Transverse colon (tissue), 4 donors: Measurements from ENCODE around the gene GALNT6. TPM values are rescaled to one million over a fixed set of nuclear protein-coding genes. Genes with fewer than 3 reads are reported as not detected.

Experiments used
- DNase-seq: peaks from one replicate; pipeline ENCODE4 v3.0.0-alpha.2; 2019
- H3K27ac ChIP-seq, 4 donors: fragments of 200-600 bp; sonication (generic); 2 replicates each; pipeline ENCODE4 v1.5.1; 2016 to 2018; ENCODE audit warnings: inconsistent platforms in 4 of 4
- H3K27me3 ChIP-seq: fragments of 200-600 bp; sonication (generic); 2 replicates; pipeline ENCODE4 v1.5.1; 2017; ENCODE audit warnings: inconsistent platforms
- H3K36me3 ChIP-seq, 4 donors: fragments of 200-600 bp; sonication (generic); 2 replicates each; pipeline ENCODE4 v1.5.1; 2017 to 2019; ENCODE audit warnings: inconsistent platforms in 4 of 4
- H3K4me1 ChIP-seq, 4 donors: fragments of 200-600 bp; sonication (generic); 2 replicates each; pipeline ENCODE4 v1.5.1; 2017 to 2020; ENCODE audit warnings: inconsistent platforms in 4 of 4
- H3K4me3 ChIP-seq, 4 donors: fragments of 200-600 bp; sonication (generic); 1 replicate in 1 of 4; 2 replicates in 3 of 4; pipeline versions ENCODE4 v1.5.1 to v1.6.1; 2017 to 2019; ENCODE audit warnings: inconsistent platforms in 4 of 4
- H3K9me3 ChIP-seq, 2 donors: fragments of 200-600 bp; sonication (generic); 2 replicates each; pipeline ENCODE4 v1.5.1; 2017 to 2019; ENCODE audit warnings: inconsistent platforms in 2 of 2
- EP300 ChIP-seq: sonication (generic); formaldehyde crosslinking; IDR thresholded peaks from one replicate; pipeline ENCODE4 v1.6.1; 2017; ENCODE audit warnings: antibody characterized with exemption, low read depth
- POLR2A ChIP-seq: fragments of 450-650 bp; IDR thresholded peaks from one replicate; pipeline ENCODE4 v1.6.1; 2016; ENCODE audit warnings: antibody characterized with exemption, mild to moderate bottlenecking, moderate library complexity
- POLR2AphosphoS5 ChIP-seq, 3 donors: sonication (generic); formaldehyde crosslinking; IDR thresholded peaks; one replicate each; pipeline ENCODE4 v1.6.1; 2016; ENCODE audit warnings: antibody characterized with exemption in 3 of 3
- WGBS, 2 donors: methylation state at CpG; one replicate each; pipeline ENCODE4 v1.1.5; 2018; ENCODE audit warnings: low coverage in 1 of 2; 5-methylcytosine and 5-hydroxymethylcytosine counted together
- in situ Hi-C, 4 donors: fragments of 200-750 bp; cut with MboI; loops; one replicate each; pipeline versions ENCODE4 v1.15.0 to v1.15.1; 2017; ENCODE audit warnings: low sequenced_read_pairs in 3 of 4, low pct_ligation_motif_present in 1 of 4, low pct_unique_long_range_greater_than_20kb in 1 of 4
- intact Hi-C: fragments of 100-400 bp; cut with DNase I; formaldehyde crosslinking; loops from one replicate; pipeline ENCODE4 v1.15.1; 2023; ENCODE audit warnings: low total_unique reads
- total RNA-seq, 4 donors: library from RNA; depleted of rRNA; stranded (reverse); fragments of >200 nt; gene quantifications; one replicate each; pipeline ENCODE4 v1.1.0, GENCODE V29; 2016
- TF ChIP-seq, protein P1 (sequence below), 5 experiments: fragments of 200-600 bp in 3 of 5; fragments of 450-650 bp in 2 of 5; sonication (generic) in 3 of 5; IDR thresholded peaks; 1 replicate in 2 of 5; 2 replicates in 3 of 5; pipeline ENCODE4 v1.5.1; 2016 to 2017; ENCODE audit warnings: antibody characterized with exemption in 5 of 5, inconsistent platforms in 3 of 5, mild to moderate bottlenecking in 2 of 5, moderate library complexity in 1 of 5

Gene GALNT6
- total RNA-seq, 4 donors from 2014 or later = 17.5 to 52.7 (median 26.8) TPM

DNA sequence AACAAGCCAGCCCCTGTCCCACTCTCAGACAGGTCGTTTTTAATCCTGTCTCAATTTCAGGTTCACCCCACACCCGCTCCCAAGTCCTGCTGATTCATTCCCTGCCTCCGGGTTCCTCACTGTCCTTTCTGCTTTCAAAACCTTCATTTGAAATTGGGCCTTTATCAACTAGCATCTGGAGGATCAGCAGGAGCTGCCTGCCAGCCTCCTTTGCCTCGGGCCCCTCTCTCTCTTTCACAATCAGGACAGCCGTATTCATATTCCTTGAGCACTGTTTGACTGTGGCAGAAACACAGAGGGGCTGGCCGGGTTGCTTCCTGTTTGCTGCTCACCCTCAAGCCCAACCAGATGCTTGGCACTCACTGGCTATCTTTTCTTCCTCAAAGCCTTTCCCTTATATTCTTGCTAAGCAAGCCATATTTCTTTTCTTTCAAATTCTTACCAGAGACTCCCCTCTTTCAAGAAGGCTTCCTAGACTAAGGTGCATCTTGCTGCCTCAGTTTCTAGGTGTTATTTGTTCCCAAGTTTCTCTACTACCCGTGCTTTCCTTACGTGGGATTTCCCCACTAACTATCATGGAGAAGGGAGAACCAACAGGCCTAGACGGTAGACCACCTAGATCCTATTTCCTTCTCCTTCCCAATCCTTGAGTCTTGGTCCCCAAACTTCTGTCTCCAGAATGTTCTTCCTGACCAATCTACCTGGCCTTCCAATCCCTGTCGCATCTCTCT is 3.0 kb downstream of the GALNT6 start:
- H3K27ac ChIP-seq = peak overlapping the region in 1 of 4 donors; percentile 1
- 68 to 76% methylated on average over 5 to 10 of the region's 10 CpGs for WGBS, 2 donors
- H3K9me3 ChIP-seq = no peaks in the 10 kb centered on the region
- peaks cover 0 to 36% (median 24%) of the 10 kb centered on the region in 4 donors for H3K4me1 ChIP-seq
- no peaks in the 10 kb centered on the region for H3K36me3 ChIP-seq
- in situ Hi-C loops (no loop called here), intact Hi-C loops (no loop called here)
- H3K4me3 ChIP-seq = no peak overlapping the region
- TF ChIP-seq EP300 (no peak), POLR2A (no peak), POLR2AphosphoS5 (IDR thresholded peaks at IDR 0.05) (no peak)
- TF ChIP-seq, protein P1, sequence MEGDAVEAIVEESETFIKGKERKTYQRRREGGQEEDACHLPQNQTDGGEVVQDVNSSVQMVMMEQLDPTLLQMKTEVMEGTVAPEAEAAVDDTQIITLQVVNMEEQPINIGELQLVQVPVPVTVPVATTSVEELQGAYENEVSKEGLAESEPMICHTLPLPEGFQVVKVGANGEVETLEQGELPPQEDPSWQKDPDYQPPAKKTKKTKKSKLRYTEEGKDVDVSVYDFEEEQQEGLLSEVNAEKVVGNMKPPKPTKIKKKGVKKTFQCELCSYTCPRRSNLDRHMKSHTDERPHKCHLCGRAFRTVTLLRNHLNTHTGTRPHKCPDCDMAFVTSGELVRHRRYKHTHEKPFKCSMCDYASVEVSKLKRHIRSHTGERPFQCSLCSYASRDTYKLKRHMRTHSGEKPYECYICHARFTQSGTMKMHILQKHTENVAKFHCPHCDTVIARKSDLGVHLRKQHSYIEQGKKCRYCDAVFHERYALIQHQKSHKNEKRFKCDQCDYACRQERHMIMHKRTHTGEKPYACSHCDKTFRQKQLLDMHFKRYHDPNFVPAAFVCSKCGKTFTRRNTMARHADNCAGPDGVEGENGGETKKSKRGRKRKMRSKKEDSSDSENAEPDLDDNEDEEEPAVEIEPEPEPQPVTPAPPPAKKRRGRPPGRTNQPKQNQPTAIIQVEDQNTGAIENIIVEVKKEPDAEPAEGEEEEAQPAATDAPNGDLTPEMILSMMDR (IDR thresholded peaks at IDR 0.05) = no peak
- peaks cover 7% of the 10 kb centered on the region for H3K27me3 ChIP-seq
- no peak for DNase-seq

DNA sequence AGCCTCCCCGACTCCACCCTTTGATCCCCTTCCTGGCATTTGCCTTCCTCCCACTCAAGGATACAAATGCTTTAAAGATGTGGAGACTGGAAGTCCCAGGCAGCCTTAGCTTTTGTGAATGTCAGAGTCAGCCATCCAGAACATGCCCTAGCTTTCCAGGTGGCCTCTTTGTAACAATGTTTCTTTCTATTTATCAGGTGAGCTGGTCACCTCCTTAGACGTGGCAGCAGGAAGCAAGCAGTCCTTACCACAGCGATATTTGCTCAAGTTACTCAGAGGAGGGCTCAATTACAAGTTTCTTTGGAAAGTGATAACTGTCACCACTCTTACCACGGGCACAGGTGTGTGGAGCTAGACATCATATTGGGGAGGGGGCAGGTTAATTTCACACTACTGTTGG is 4.9 kb downstream of the GALNT6 start:
- TF ChIP-seq POLR2AphosphoS5 (IDR thresholded peaks at IDR 0.05) = no peak
- Histone ChIP-seq H3K4me3 (no peak overlapping the region), H3K9me3 (no peaks in the 10 kb centered on the region), H3K27me3 (no peaks in the 10 kb centered on the region), H3K27ac (no peak overlapping the region), H3K4me1 (peaks cover 0 to 19% (median 16%) of the 10 kb centered on the region in 4 donors), H3K36me3 (no peaks in the 10 kb centered on the region)
- in situ Hi-C loops = no loop called here
- 67% methylated on average over 4 of the region's 4 CpGs; no CpG with 5 or more reads in 1 of the 2 donors for WGBS, 2 donors
- DNase-seq = no peak
- intact Hi-C loops = no loop called here

DNA sequence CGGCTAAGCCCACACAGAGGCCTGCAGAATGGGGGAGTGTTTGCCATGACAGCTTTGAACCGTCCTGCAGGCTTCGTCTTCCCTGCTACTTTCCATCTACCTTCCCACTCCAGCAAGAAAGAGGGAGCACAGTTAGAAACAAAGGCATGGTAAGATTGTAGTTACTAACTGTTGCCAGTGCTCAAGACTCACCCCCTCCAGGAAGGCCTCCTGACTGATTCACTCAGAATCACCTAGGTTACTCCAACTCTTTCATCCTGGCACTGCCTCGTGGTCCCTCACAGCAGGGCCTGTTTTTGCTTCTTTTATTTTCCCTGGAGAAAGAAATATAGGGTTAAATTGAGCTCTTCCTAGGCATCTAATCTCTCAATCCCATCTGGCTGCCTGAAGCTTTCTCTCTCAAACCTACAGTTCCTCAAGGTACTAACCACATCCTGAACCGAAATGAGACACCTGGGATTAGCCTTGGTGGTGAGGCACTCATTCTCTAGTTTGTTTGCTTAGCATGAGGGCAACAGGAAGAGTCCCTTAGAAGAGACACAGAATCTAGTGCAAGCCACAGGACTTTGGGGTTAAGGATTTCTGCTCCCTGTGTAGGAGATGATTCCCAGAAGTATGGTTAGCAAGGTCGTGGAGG is 7.8 kb downstream of the GALNT6 start:
- Histone ChIP-seq H3K27me3 (no peaks in the 10 kb centered on the region), H3K9me3 (no peaks in the 10 kb centered on the region), H3K4me3 (no peak overlapping the region), H3K36me3 (no peaks in the 10 kb centered on the region), H3K4me1 (no peaks in the 10 kb centered on the region), H3K27ac (no peak overlapping the region)
- 61 to 100% methylated on average over 1 to 6 of the region's 6 CpGs for WGBS, 2 donors
- intact Hi-C loops (no loop called here), in situ Hi-C loops (no loop called here)
- DNase-seq = no peak
- TF ChIP-seq POLR2AphosphoS5 (IDR thresholded peaks at IDR 0.05) (no peak), EP300 (no peak), POLR2A (no peak)
- TF ChIP-seq, protein P1 (IDR thresholded peaks at IDR 0.05) = no peak

DNA sequence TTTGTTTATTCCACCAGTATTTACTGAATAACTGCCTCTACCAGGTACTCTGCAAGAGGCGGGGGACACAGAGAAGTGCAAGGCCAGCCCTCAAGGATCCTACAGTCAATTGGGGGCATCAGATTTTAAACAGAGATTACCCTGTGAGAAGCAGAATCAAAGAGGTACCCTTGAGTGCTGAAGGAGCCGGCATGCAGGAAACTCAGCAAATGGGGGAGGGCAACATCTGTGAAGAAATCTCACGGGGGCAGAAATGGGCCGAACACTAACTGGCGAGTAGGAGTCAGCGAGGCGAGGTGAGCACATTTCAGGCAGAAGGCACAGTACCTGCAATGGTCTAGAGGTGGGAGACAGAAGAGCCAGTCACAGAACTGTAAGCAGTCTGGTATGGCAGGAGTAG is 9.0 kb downstream of the GALNT6 start:
- Histone ChIP-seq H3K27me3 (no peaks in the 10 kb centered on the region), H3K4me3 (no peak overlapping the region), H3K9me3 (no peaks in the 10 kb centered on the region), H3K4me1 (no peaks in the 10 kb centered on the region), H3K27ac (no peak overlapping the region), H3K36me3 (no peaks in the 10 kb centered on the region)
- intact Hi-C loops (no loop called here), in situ Hi-C loops (no loop called here)
- 90 to 100% methylated on average over 1 to 7 of the region's 7 CpGs for WGBS, 2 donors
- TF ChIP-seq POLR2A (no peak), EP300 (no peak), POLR2AphosphoS5 (IDR thresholded peaks at IDR 0.05) (no peak)
- TF ChIP-seq, protein P1 (IDR thresholded peaks at IDR 0.05) = no peak
- DNase-seq = no peak
